T-cell (primary cell): Measurements from ENCODE around the gene ZNF683. TPM values are rescaled to one million over a fixed set of nuclear protein-coding genes. Genes with fewer than 3 reads are reported as not detected.
A peak's percentile ranks its signal among the peaks of the same experiment; 100 is the strongest.
"Not testable (repeated sequence)": the region's sequence is repeated elsewhere in the genome, so short reads cannot be mapped to it uniquely, and the experiment has no call there.

Experiments
- ATAC-seq, 4 experiments: fragments of 200-7000 bp in 3 of 4; fragments of 150-1000 bp in 1 of 4; cut with Tn5 transposase; replicated peaks in 1 of 4; 1 replicate in 3 of 4; 2 replicates in 1 of 4; pipeline ENCODE4 v1.10.0; 2021; ENCODE audit warnings: moderate library complexity in 3 of 4, mild to moderate bottlenecking in 2 of 4, moderate number of reproducible peaks in 1 of 4
- CTCF ChIA-PET, 2 donors: fragments of 300-600 bp; sonication (Branson Sonifier 250); formaldehyde crosslinking; loops; one replicate each; lab custom pipeline; 2022; ENCODE audit warnings: antibody characterized with exemption in 2 of 2; lab: Charles Lee
- POLR2A ChIA-PET, 2 donors: fragments of 300-600 bp; sonication (Branson Sonifier 250); formaldehyde crosslinking; loops; one replicate each; lab custom pipeline; 2022; ENCODE audit warnings: antibody characterized with exemption in 2 of 2; lab: Charles Lee
- DNase-seq, 35 experiments: peaks; one replicate each; pipeline versions ENCODE4 v3.0.0 to v3.0.0-alpha.2; 2013 to 2023
- H3K27ac ChIP-seq: one replicate; pipeline ENCODE4 v1.5.1; 2013; ENCODE audit warnings: low read length
- H3K27me3 ChIP-seq, 2 experiments: replicated peaks in 1 of 2; 1 replicate in 1 of 2; 2 replicates in 1 of 2; pipeline versions ENCODE4 v1.6.1 to v1.7.0; 2013; ENCODE audit warnings: low read length in 1 of 2, mixed read lengths in 1 of 2; ENCODE audit not compliant: control insufficient read depth in 2 of 2, insufficient read depth in 2 of 2; ENCODE audit errors: extremely low read depth in 1 of 2
- H3K36me3 ChIP-seq, 2 donors: 1 replicate in 1 of 2; 2 replicates in 1 of 2; pipeline versions ENCODE4 v1.6.1 to v1.7.0; 2013; ENCODE audit warnings: low read length in 1 of 2; ENCODE audit not compliant: control insufficient read depth in 2 of 2, insufficient read depth in 1 of 2; ENCODE audit errors: extremely low read depth in 1 of 2
- H3K4me1 ChIP-seq, 2 experiments: 1 replicate in 1 of 2; 2 replicates in 1 of 2; pipeline versions ENCODE4 v1.6.1 to v1.7.0; 2013; ENCODE audit warnings: low read length in 2 of 2, mixed read lengths in 1 of 2; ENCODE audit not compliant: insufficient read depth in 2 of 2, control insufficient read depth in 1 of 2; ENCODE audit errors: extremely low read depth in 1 of 2
- H3K4me3 ChIP-seq, 2 donors: 1 replicate in 1 of 2; 2 replicates in 1 of 2; pipeline versions ENCODE4 v1.5.1 to v1.7.0; 2013; ENCODE audit warnings: mild to moderate bottlenecking in 2 of 2, low read length in 1 of 2, moderate library complexity in 1 of 2; ENCODE audit not compliant: control insufficient read depth in 1 of 2; ENCODE audit errors: extremely low read depth in 1 of 2
- H3K9me3 ChIP-seq: 2 replicates; pipeline ENCODE4 v1.7.0; 2013
- H3K27ac Mint-ChIP-seq, 2 donors: one replicate each; pipeline ENCODE4 v1.8.0; 2020 to 2021; ENCODE audit warnings: mild to moderate bottlenecking in 2 of 2, mixed read lengths in 2 of 2
- H3K27me3 Mint-ChIP-seq, 2 donors: one replicate each; pipeline ENCODE4 v1.8.0; 2021 to 2022; ENCODE audit warnings: mixed read lengths in 2 of 2
- H3K36me3 Mint-ChIP-seq: one replicate; pipeline ENCODE4 v1.8.0; 2021; ENCODE audit warnings: mixed read lengths
- H3K4me1 Mint-ChIP-seq, 3 donors: one replicate each; pipeline ENCODE4 v1.8.0; 2020 to 2022; ENCODE audit warnings: mixed read lengths in 3 of 3, mild to moderate bottlenecking in 1 of 3
- H3K4me3 Mint-ChIP-seq, 3 donors: one replicate each; pipeline ENCODE4 v1.8.0; 2020 to 2022; ENCODE audit warnings: mild to moderate bottlenecking in 3 of 3, mixed read lengths in 3 of 3, moderate library complexity in 3 of 3
- H3K9me3 Mint-ChIP-seq, 3 donors: one replicate each; pipeline ENCODE4 v1.8.0; 2020 to 2022; ENCODE audit warnings: mixed read lengths in 3 of 3
- WGBS: methylation state at CpG from one replicate; pipeline ENCODE4 v1.1.5; 2013; ENCODE audit warnings: missing lambda C conversion rate; ENCODE audit not compliant: insufficient coverage; 5-methylcytosine and 5-hydroxymethylcytosine counted together
- total RNA-seq, 35 experiments: library from RNA in 6 of 35; stranded (reverse) in 6 of 35; fragments of 120-200 nt in 1 of 35; gene quantifications; one replicate each; pipeline versions ENCODE4 v1.2.1 to v1.2.4 and lab custom pipeline; 2013 to 2026

ZNF683 gene
- total RNA-seq, 5 donors from 2014 or later (not counting 1 experiment from before 2014, with no cell fraction given), result 0.32 to 23.1 (median 5.3) TPM

- Histone ChIP-seq H3K27ac (peak overlapping the region; percentile 85), H3K9me3 (no peaks in the 10 kb centered on the region), H3K4me3 (peak overlapping the region; percentile 23 to 29), H3K36me3 (no peaks in the 10 kb centered on the region), H3K27me3 (no peaks in the 10 kb centered on the region), H3K4me1 (peaks cover 45 to 70% of the 10 kb centered on the region in 2 experiments)
- ATAC-seq, result peak; percentile 97 to 98 (median 98)
- WGBS, result 0% methylated on average over 4 of the region's 5 CpGs
- no peaks in the 10 kb centered on the region for H3K36me3 Mint-ChIP-seq
- H3K9me3 Mint-ChIP-seq, result no peaks in the 10 kb centered on the region
- H3K4me3 Mint-ChIP-seq, result peak overlapping the region; percentile 59 to 74 (median 59)
- H3K4me1 Mint-ChIP-seq, result peaks cover 71 to 78% (median 72%) of the 10 kb centered on the region in 3 donors
- H3K27ac Mint-ChIP-seq, result peak overlapping the region; percentile 87 to 99
- DNase-seq, result peak; percentile 60 to 89 (median 77)
- ChIA-PET POLR2A (interaction anchor here (0.5 to 1.0 kb wide), 3 partner anchors 16 to 1868 kb away, joined by 3 to 5 read pairs (median 3); no protein-coding TSS in a partner anchor), CTCF (interaction anchor here (0.5 to 2.2 kb wide), 17 partner anchors 8 to 145 kb away, joined by 3 to 18 read pairs (median 4); partner anchors contain the start of genes CEP85 (in 1 of the 2) and SH3BGRL3 (in 1 of the 2))
- no peaks in the 10 kb centered on the region for H3K27me3 Mint-ChIP-seq
Measured at GRCh38 chr1:26378088-26378878, 5.7 kb upstream of the ZNF683 start.

DNA sequence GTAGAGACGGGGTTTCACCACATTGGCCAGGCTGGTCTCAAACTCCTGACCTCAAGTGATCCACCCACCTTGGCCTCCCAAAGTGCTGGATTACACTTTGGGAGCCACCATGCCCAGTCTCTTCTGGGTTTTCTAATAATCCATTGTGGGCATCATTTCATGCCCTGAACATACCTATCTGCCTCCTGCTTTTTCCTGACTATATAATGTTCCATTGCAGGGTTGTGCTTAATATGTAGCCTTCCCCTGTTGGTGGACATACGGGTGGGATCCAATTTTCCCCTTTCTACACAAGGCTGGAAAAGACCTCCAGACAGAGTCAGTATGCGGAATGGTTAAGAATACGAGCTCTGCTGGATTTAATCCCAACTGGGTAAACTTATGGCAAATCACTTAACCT lies 3.5 kb upstream of the ZNF683 start:
- 100% methylated on average over 4 of the region's 4 CpGs for whole genome bisulfite sequencing
- Mint-ChIP-seq H3K9me3 (no peaks in the 10 kb centered on the region), H3K4me3 (peak overlapping the region in 1 of 3 donors; percentile 74), H3K27ac (peak overlapping the region; percentile 87 to 99), H3K36me3 (no peaks in the 10 kb centered on the region), H3K4me1 (peaks cover 86 to 94% (median 92%) of the 10 kb centered on the region in 3 donors), H3K27me3 (no peaks in the 10 kb centered on the region)
- POLR2A ChIA-PET, result interaction anchor here in 1 of 2 donors (0.7 kb wide), 1 partner anchor 1525 kb away, joined by 3 read pairs; no protein-coding TSS in a partner anchor
- Histone ChIP-seq H3K4me3 (no peak overlapping the region), H3K4me1 (peaks cover 54 to 91% of the 10 kb centered on the region in 2 experiments), H3K9me3 (no peaks in the 10 kb centered on the region), H3K36me3 (no peaks in the 10 kb centered on the region), H3K27me3 (no peaks in the 10 kb centered on the region), H3K27ac (no peak overlapping the region)
- no peak for ATAC-seq
- CTCF ChIA-PET, result interaction anchor here in 1 of 2 donors (1.4 kb wide), 1 partner anchor 142 kb away, joined by 4 read pairs; the partner anchor contains the start of gene CEP85
- no peak for DNase-seq

- CTCF ChIA-PET, result interaction anchor here (0.9 to 2.5 kb wide), 4 partner anchors 9 to 141 kb away, joined by 4 to 10 read pairs (median 4); partner anchors contain the start of gene CEP85 (in 1 of the 2)
- H3K27ac ChIP-seq, result peak overlapping the region; percentile 60
- ATAC-seq (no peak), DNase-seq (peak in 1 of 35 experiments; percentile 46)
- no peaks in the 10 kb centered on the region for H3K9me3 ChIP-seq
- Mint-ChIP-seq H3K4me3 (peak overlapping the region; percentile 6 to 74 (median 46)), H3K27ac (peak overlapping the region; percentile 87 to 99), H3K9me3 (no peaks in the 10 kb centered on the region), H3K36me3 (no peaks in the 10 kb centered on the region), H3K4me1 (peaks cover 92 to 98% (median 96%) of the 10 kb centered on the region in 3 donors), H3K27me3 (no peaks in the 10 kb centered on the region)
- POLR2A ChIA-PET, result interaction anchor here in 1 of 2 donors (1.2 kb wide), 1 partner anchor 249 kb away, joined by 4 read pairs; no protein-coding TSS in a partner anchor
- H3K4me3 ChIP-seq, result no peak overlapping the region
- H3K27me3 ChIP-seq, result no peaks in the 10 kb centered on the region
- no peaks in the 10 kb centered on the region for H3K36me3 ChIP-seq
- WGBS, result 10% methylated on average over 2 of the region's 6 CpGs
- peaks cover 60 to 98% of the 10 kb centered on the region in 2 experiments for H3K4me1 ChIP-seq
Measured at GRCh38 chr1:26375081-26375480, 2.5 kb upstream of the ZNF683 start.

DNA sequence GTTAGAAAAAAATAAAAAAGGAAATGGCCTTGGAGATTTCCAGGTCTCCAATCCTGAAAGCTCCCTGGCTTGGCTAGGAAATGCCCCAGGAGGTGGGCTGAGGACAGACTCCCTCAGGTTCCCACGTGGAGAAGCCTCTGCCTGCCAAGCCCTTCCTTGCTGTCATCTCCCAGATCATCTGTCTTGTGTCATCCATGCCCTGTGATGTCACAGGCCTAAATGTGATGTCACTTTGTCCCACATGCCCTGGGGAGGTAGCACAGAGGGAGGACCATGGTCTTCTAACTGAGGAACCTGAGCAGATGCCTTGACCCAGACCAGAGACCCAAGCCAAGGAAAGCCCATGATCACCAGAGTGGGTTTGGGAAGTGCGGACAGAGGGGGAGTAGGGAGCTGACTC lies 1.8 kb upstream of the ZNF683 start:
- H3K27me3 Mint-ChIP-seq, H3K9me3 Mint-ChIP-seq, ATAC-seq, H3K36me3 Mint-ChIP-seq, H3K27me3 ChIP-seq, H3K9me3 ChIP-seq, H3K36me3 ChIP-seq, H3K4me3 ChIP-seq, DNase-seq: not testable (repeated sequence)
- Histone ChIP-seq H3K4me1 (peaks cover 58 to 98% of the 10 kb centered on the region in 2 experiments), H3K27ac (peak overlapping the region; percentile 60)
- Mint-ChIP-seq H3K4me3 (peak overlapping the region in 2 of 3 donors; percentile 6 to 74), H3K4me1 (peaks cover 92 to 100% (median 96%) of the 10 kb centered on the region in 3 donors), H3K27ac (peak overlapping the region; percentile 87 to 99)
- WGBS, result 89% methylated on average over 1 of the region's 2 CpGs
- ChIA-PET POLR2A (interaction anchor here in 1 of 2 donors (1.2 kb wide), 1 partner anchor 248 kb away, joined by 4 read pairs; no protein-coding TSS in a partner anchor), CTCF (interaction anchor here (1.1 to 2.5 kb wide), 5 partner anchors 10 to 140 kb away, joined by 3 to 10 read pairs (median 4); partner anchors contain the start of gene CEP85 (in 1 of the 2))

GRCh38 chr1:26373789-26374188 lies 1.2 kb upstream of the ZNF683 start:
- Mint-ChIP-seq H3K4me1 (peaks cover 88 to 94% (median 92%) of the 10 kb centered on the region in 3 donors), H3K9me3 (no peaks in the 10 kb centered on the region), H3K27me3 (no peaks in the 10 kb centered on the region), H3K27ac (peak overlapping the region; percentile 87 to 99), H3K4me3 (peak overlapping the region in 2 of 3 donors; percentile 14 to 74), H3K36me3 (no peaks in the 10 kb centered on the region)
- H3K36me3 ChIP-seq, result no peaks in the 10 kb centered on the region
- no peaks in the 10 kb centered on the region for H3K27me3 ChIP-seq
- WGBS, result 40% methylated on average over 2 of the region's 2 CpGs
- ChIA-PET CTCF (interaction anchor here (1.1 to 2.5 kb wide), 3 partner anchors 10 to 89 kb away, joined by 3 to 10 read pairs (median 5); no protein-coding TSS in a partner anchor), POLR2A (no interaction called here)
- H3K27ac ChIP-seq, result peak overlapping the region; percentile 60
- H3K4me3 ChIP-seq, result no peak overlapping the region
- H3K4me1 ChIP-seq, result peaks cover 56 to 98% of the 10 kb centered on the region in 2 experiments
- ATAC-seq, result no peak
- DNase-seq, result no peak
- no peaks in the 10 kb centered on the region for H3K9me3 ChIP-seq

- Mint-ChIP-seq H3K27ac (peak overlapping the region; percentile 87 to 99), H3K36me3 (no peaks in the 10 kb centered on the region), H3K4me1 (peaks cover 86 to 92% (median 89%) of the 10 kb centered on the region in 3 donors), H3K4me3 (peak overlapping the region; percentile 10 to 74 (median 39)), H3K27me3 (no peaks in the 10 kb centered on the region), H3K9me3 (no peaks in the 10 kb centered on the region)
- Histone ChIP-seq H3K27ac (peak overlapping the region; percentile 66), H3K36me3 (no peaks in the 10 kb centered on the region), H3K4me3 (no peak overlapping the region), H3K4me1 (peaks cover 50 to 97% of the 10 kb centered on the region in 2 experiments), H3K9me3 (no peaks in the 10 kb centered on the region), H3K27me3 (no peaks in the 10 kb centered on the region)
- POLR2A ChIA-PET, result interaction anchor here in 1 of 2 donors (0.5 to 0.9 kb wide), 2 partner anchors 9 to 10 kb away, joined by 4 read pairs; no protein-coding TSS in a partner anchor
- peak; percentile 64 to 74 (median 70) for ATAC-seq
- 17% methylated on average over 1 of the region's 4 CpGs for WGBS
- CTCF ChIA-PET, result interaction anchor here (1.1 to 2.5 kb wide), 3 partner anchors 9 to 89 kb away, joined by 3 to 10 read pairs (median 5); no protein-coding TSS in a partner anchor
- peak in 30 of 35 experiments; percentile 11 to 66 (median 35) for DNase-seq
Measured at GRCh38 chr1:26373281-26373680, 731 bp upstream of the ZNF683 start.
